Fibroblast of mammary gland (primary cell): Measurements from ENCODE around the gene GSTM1.
A peak's percentile ranks its signal among the peaks of the same experiment; 100 is the strongest.
"Not testable (repeated sequence)": the region's sequence is repeated elsewhere in the genome, so short reads cannot be mapped to it uniquely, and the experiment has no call there.

Experiments used
- DNase-seq: peaks from one replicate; pipeline ENCODE4 v3.0.0-alpha.2; 2010; ENCODE audit warnings: low read depth
- H3K4me3 ChIP-seq: 2 replicates; pipeline ENCODE4 v1.5.1; 2011; ENCODE audit warnings: low read depth, mild to moderate bottlenecking, low read length, moderate library complexity; ENCODE audit not compliant: control insufficient read depth
- CTCF ChIP-seq: conservative IDR thresholded peaks from 2 replicates; pipeline ENCODE4 v1.5.1; 2011; ENCODE audit warnings: low read depth, low read length, inconsistent platforms; ENCODE audit not compliant: control insufficient read depth, insufficient read depth

The GSTM1 gene

DNA sequence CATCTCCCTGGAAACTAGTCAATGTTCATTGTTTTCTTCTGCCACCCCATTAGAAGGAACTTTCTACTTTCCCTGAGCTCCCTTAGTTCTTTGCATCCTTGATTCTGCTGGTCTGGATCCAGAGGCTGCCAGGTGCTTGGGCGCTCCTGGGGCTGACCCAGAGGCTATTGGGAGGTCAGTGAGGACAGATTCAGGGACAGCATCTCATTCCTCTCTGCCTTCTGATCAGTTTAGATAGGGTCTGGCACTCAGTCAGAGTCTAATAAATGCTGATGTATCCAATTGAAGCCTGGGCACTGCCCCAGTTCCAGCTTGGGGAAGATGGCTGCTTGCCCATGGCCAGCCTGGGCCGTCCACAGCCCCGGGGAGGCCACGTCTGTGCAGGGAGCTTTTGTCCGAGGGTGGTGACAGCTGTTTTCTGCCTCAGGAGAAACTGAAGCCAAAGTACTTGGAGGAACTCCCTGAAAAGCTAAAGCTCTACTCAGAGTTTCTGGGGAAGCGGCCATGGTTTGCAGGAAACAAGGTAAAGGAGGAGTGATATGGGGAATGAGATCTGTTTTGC is 2.3 kb downstream of the GSTM1 start:
- TF ChIP-seq CTCF: no peak
- no peak overlapping the region for H3K4me3 ChIP-seq
- DNase-seq: no peak

GRCh38 chr1:109691759-109692158 is 4.1 kb downstream of the GSTM1 start:
- no peak for TF ChIP-seq CTCF
- DNase-seq: no peak
- no peak overlapping the region for H3K4me3 ChIP-seq

DNA sequence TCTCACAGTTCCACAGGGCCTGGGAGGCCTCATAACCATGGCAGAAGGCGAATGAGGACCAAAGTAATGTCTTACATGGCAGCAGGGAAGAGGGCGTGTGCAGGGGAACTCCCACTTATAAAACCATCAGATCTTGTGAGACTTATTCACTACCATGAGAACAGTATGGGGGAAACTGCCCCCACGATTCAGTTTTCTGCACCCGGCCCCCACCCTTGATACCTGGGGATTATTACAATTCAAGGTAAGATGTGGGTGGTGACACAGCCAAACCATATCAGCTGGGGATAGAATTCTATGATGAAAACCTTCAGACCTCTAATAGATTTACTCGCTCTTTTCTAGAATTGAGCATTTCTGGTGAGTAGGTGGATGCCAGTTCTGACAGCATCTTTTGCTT is 6.8 kb downstream of the GSTM1 start:
- H3K4me3 ChIP-seq, DNase-seq: not testable (repeated sequence)

GRCh38 chr1:109695138-109695537 is 7.5 kb downstream of the GSTM1 start:
- H3K4me3 ChIP-seq, DNase-seq: not testable (repeated sequence)

DNA sequence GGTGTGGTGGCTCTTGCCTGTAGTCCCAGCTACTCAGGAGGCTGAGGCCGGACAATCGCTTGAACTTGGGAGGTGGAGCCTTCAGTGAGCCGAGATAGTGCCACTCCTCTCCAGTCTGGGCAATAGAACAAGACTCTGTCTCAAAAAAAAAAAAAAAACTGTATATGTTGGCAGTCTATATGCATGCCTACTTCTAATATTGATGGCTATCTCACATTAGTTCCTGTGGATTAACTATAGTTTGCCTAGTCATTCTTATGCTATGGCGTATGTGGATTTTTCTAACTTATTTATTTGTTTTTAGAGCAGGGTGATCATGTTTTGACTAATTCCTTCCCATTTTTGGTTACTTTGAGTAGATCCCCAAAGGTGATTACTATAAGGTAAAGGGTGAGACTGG is 9.4 kb downstream of the GSTM1 start:
- TF ChIP-seq CTCF: no peak
- H3K4me3 ChIP-seq: no peak overlapping the region
- no peak for DNase-seq

GRCh38 chr1:109697861-109698260 is 10.2 kb downstream of the GSTM1 start:
- not testable (repeated sequence) for H3K4me3 ChIP-seq, DNase-seq

DNA sequence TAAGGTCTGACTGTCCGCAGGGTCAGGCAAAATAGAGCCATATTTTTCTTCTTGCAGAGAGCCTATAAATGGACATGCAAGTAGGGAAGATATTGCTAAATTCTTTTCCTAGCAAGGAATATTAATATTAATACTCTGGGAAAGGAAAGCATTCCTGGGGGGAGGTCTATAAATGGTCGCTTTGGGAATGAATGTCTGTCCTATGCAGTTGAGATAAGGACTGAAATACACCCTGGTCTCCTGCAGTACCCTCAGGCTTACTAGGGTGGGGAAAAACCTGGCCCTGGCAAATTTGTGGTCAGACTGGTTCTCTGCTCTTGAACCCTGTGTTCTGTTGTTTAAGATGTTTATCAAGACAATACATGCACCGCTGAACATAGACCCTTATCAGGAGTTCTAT is 15.3 kb downstream of the GSTM1 start:
- not testable (repeated sequence) for H3K4me3 ChIP-seq, DNase-seq

DNA sequence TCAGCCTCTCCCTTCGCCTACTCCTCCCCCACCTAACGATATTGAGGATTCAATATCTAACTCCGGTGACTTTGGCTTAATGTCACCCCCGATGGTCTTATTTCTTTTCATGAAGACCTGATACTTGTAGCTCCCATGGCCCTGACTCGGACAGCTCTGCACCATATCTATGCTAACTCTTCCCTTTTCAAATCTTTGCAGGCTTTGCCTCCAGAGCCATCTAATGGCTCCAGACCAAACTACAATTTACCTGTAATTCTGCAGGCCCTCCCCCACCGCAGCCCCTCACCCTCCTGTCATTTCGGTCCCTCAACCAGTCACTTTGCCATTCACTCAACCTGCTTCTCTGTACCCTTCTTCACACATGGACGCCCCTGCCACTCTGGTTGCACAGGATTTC is 16.6 kb downstream of the GSTM1 start:
- TF ChIP-seq CTCF: no peak
- H3K4me3 ChIP-seq: no peak overlapping the region
- DNase-seq: no peak

GRCh38 chr1:109705411-109705810 is 17.8 kb downstream of the GSTM1 start:
- DNase-seq: no peak

DNA sequence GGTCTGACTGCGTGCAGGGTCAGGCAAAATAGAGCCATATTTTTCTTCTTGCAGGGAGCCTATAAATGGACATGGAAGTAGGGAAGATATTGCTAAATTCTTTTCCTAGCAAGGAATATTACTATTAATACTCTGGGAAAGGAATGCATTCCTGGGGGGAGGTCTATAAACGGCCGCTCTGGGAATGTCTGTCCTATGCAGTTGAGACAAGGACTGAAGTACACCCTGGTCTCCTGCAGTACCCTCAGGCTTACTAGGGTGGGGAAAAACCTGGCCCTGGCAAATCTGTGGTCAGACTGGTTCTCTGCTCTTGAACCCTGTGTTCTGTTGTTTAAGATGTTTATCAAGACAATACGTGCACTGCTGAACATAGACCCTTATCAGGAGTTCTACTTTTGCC is 21.3 kb downstream of the GSTM1 start:
- DNase-seq, H3K4me3 ChIP-seq: not testable (repeated sequence)

More at GRCh38 chr1:109705411-109705810, 17.8 kb downstream of the GSTM1 start:
- no peak for TF ChIP-seq CTCF
- no peak overlapping the region for H3K4me3 ChIP-seq

DNA sequence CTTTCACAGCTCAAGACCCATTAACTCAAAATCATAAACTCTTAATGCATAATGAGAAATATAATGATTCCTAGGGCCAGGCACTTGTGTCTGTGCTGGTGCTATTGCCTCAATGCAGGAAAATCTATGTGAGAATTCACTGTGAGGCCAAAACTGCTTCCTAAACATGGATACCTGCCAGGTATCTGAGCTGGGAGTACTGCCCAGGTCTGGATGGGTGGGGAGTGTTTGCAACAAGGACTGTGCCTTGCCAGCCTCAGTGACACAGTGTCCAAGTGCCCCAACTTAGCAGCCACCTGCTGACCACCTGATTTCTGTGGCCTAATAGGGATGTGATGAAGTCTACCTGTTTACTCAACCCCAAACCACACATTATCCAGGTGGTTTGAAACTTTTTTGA is 22.2 kb downstream of the GSTM1 start:
- H3K4me3 ChIP-seq, DNase-seq: not testable (repeated sequence)

- H3K4me3 ChIP-seq: peak within 1 kb of the TSS; percentile 26
- DNase-seq: not testable (repeated sequence)
These were observed 24.1 kb downstream of the GSTM1 start, which contains the start of gene GSTM5 for GRCh38 chr1:109711593-109712320. Gene GSTM5 (plus strand): TSS chr1:109712251. CDS start chr1:109712313, 62 bp downstream.
